Measurements from ENCODE around the gene B4GALT6.
"Not testable (repeated sequence)": the region's sequence is repeated elsewhere in the genome, so short reads cannot be mapped to it uniquely, and the experiment has no call there.

B4GALT6 gene, protein sequence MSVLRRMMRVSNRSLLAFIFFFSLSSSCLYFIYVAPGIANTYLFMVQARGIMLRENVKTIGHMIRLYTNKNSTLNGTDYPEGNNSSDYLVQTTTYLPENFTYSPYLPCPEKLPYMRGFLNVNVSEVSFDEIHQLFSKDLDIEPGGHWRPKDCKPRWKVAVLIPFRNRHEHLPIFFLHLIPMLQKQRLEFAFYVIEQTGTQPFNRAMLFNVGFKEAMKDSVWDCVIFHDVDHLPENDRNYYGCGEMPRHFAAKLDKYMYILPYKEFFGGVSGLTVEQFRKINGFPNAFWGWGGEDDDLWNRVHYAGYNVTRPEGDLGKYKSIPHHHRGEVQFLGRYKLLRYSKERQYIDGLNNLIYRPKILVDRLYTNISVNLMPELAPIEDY

DNA sequence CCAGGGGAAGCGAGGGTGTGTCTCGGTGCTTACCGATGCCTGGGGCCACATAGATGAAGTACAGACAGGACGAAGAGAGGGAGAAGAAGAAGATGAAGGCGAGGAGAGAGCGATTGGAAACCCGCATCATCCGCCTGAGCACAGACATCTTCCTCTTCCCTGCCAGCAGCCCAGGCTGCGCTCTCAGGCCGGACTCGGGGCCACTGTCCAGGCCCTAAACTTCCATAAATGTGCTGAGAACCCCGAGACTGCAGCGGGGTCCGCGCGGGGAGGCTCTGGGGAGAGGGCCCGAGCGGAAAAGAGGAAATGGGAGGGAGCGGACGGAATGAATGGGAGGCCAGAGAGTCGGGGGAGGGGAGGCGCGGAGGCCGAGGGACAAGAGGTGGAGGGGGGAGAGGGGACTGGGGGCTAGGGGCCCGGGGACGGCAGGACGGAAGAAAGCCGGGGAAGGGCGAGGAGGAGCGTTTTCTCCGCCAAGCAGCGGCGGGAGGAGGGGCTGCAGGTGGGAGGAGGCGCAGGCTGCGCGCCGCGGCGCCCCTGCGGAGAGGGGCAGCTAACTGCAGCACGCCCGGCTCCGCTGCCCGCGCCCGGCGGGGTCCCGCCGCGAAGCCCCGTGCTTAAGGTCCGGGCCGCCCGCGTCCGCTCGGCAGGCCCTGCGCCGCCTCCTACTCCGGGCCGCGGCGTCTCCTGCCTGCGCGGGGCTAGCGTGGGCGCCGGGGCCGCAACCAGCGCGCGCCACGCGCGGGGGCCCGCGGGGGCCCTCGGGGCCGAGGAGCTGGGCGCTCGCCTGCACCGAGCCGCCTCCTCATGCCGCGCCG is at the start of gene B4GALT6:
TSS of gene B4GALT6 (minus strand) at position 303 of the 818 bp plus-strand sequence. CDS start at position 148, 155 bp downstream.
- no peak for DNase-seq (ENCODE audit: low read depth)

DNA sequence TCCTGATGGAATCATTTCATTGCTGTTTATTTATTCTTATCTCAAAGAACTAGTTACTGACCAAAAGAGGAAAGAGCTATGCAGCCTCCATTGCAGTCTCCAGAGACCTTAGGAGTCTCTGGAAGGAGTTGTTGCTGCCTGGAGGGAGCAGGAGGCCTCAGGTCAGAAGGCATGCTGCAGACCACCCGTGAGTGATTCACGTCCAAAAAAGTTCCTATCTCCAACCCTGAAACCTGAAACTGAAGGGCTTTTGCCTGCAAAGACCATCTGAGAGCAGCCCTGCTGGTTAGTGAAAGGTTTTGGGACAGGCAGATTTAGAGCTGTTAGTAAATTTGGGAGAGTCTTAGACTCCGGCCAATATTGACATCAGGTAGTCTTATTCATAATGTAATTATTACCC is 47.2 kb upstream of the B4GALT6 start:
- no peak for DNase-seq (ENCODE audit: low read depth)

DNA sequence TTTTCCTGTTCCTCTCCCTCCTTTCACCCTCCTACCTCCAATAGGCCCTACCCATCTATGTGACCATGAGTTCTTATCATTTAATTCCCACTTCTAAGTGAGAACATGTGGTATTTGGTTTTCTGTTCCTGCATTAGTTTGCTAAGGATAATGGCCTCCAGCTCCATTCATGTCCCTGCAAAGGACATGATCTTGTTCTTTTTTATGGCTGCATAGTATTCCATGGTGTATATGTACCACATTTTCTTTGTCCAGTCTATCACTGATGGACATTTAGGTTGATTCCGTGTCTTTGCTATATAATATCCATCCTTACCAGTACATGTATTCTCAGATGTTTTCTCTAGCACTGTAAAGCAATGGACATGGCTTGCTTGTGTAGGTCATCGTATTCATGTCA is 44.8 kb upstream of the B4GALT6 start:
- DNase-seq (ENCODE audit: low read depth), result not testable (repeated sequence)

DNA sequence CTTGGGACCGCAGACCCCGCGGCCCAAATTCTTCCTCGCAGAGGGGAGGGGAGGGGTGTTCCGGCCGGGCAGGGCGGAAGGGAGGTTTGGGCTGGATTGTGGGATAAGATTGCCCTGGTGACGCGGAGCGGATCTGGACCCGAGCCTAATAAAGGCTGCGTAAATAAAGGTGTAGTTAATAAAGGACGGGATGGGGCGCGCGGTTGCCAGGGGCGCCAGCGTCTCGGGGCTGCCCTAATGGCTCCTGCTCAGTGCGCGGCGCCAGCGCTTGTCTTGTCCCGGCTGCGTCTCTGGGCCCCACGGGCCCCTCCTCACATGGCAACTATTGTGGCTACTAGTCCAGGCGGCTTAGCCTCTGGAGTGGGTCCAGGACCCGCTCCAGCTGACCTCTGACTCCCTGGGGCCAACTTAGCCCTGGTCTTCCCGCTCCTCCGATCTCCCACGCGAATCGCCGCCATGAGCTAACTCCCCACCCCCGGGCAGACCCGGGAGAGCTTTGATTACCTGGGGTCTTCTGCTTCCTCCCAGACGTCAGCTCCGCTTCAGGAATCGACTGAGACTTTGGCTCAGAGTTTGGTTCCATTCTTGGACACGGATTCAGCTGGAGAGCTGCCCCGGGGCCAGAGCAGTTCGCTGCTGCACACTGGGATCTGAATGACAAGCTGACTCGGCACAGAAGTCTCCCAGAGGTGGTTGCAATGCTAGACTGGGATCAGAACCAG is 39.8 kb upstream of the B4GALT6 start:
- no peak for DNase-seq (ENCODE audit: low read depth)

DNA sequence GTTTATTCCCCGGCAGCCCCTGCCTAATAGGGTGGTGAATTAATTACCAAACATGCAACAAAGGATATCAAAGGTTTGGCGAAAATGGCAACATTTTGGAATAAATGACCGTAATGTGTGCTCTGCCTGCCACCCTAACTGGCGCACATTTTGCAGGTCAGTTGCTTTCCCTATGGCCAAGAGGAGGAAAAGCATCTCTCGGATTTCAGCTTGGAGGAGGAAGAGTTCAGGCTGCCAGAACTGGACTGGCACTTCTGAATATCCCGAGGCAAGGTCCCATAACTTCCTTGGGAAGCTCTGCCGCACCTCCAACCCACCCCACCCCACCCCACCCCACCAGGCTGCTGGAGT is 39.2 kb upstream of the B4GALT6 start:
- no peak for DNase-seq (ENCODE audit: low read depth)

DNA sequence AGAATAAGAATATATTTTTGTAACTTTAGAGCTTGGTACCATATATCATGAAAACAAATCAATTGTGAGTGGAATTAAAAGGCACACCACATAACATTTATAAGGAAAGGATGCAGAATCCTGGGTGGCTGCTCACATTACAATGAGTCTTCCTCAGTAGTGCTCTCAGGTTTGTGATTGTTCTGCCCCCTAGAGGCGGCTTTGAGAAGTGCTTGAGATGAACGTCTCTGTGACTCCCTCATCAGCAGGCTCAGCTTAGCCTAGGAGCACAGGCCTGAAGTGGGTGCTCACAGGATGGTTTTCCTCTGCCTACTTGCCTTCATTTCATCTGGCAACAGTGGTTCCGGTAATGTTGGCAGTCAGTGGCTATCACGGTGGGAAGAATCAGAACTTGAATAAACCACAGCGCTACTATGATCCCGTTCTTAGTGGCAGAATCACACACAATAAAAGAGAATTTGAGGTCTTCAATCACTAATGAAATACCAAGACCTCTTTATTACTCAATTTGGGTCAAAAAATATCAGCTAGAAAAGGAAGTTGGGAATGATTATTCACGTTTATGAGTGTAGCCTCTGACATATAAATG is 38.1 kb upstream of the B4GALT6 start:
- no peak for DNase-seq (ENCODE audit: low read depth)

DNA sequence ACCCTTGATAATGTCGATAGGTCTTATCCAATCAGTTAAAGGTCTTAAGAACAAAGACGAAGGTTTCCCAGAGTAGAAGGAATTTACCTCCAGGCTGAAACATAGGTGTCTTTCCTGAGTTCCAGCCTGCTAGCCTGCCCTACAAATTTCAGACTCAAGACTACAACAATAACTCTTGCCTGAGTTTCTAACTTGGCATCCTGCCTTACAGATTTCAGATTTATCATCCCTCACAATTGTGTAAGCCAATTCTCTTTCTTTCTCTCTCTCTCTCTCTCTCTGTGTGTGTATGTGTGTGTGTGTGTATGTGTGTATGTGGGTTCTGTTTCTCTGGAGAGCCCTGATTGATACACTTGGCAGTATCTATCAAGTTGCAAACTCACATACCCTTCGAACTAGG is 37.2 kb upstream of the B4GALT6 start:
- no peak for DNase-seq (ENCODE audit: low read depth)

DNA sequence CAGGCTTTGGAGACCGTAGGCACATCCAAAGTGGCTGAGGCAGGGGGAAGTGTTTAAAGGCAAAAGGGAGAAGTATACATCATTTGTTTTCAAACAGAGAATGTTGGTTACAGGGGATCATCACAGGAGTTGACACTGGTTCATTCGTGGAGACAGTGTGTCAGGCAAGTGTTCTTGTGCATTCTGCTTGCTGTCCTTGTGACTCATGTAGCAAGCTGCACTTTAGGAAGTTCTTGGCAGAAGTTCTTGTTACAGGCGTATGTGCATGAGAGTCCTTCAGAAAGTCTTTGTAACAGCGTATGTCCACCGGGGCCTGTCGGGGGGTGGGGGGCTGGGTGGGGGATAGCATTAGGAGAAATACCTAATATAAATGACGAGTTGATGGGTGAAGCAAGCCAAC is 36.5 kb upstream of the B4GALT6 start:
- DNase-seq (ENCODE audit: low read depth), result no peak

DNA sequence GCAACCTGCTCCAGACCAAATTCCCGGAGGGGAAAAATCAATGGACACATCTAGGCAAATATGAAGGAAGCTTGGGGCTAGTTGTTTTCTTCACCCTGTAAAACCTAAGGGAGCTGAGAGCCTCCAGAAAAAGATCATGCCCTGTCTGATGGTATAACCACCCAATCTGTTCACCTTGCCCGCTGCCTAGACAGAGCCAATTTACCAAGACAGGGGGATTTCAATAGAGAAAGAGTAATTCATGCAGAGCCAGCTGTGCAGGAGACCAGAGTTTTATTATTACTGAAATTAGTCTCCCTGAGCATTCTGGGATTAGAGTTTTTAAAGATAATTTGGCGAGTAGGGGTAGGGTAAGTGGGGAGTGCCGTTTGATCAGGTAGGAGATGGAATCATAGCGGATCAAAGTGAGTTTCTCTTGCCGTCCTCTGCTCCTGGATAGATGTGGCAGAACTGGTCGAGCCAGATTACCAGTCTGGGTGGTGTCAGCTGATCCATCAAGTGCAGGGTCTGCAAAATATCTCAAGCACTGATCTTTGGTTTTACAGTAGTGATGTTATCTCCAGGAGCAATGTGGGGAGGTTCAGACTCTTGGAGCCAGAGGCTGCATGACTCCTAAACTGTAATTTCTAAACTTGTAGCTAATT is 35.1 kb upstream of the B4GALT6 start:
- no peak for DNase-seq (ENCODE audit: low read depth)

DNA sequence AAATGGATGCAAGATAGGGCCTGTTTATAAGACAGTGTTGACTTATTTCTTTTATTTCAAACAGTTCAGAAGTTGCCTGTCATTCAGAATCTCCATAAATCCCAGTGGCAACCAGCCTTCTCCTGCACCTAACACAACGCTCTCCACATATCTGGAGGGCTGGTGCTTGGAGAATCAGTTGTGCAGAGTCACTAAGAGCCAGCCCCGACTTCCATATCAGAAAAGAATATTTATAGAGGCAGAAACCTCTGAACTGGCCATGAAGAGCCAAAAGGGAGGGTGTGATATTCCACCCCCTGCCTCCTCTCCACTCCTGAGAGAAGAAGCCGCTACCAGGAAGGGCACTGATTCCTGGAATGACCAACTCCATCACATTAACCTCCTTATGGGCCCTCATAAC is 34.0 kb upstream of the B4GALT6 start:
- no peak for DNase-seq (ENCODE audit: low read depth)

DNA sequence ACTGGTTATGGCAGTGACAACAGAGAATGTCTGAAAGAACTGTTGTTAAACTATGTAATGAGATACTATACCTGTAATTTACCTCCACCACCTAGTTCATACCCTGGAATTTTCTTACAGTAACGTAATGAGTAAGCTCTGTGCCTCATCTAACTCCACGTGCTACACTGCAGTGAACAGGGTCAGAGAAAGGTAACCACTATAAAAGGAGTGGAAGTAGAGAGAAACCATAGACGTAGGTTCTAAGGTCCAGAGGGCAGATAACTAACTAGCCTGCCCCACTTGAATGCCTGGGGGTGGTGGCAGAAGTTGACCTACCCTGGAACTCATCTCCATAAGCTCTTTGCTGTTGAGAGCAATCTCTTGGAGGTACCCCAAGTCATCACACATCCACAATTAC is 32.0 kb upstream of the B4GALT6 start:
- no peak for DNase-seq (ENCODE audit: low read depth)

DNA sequence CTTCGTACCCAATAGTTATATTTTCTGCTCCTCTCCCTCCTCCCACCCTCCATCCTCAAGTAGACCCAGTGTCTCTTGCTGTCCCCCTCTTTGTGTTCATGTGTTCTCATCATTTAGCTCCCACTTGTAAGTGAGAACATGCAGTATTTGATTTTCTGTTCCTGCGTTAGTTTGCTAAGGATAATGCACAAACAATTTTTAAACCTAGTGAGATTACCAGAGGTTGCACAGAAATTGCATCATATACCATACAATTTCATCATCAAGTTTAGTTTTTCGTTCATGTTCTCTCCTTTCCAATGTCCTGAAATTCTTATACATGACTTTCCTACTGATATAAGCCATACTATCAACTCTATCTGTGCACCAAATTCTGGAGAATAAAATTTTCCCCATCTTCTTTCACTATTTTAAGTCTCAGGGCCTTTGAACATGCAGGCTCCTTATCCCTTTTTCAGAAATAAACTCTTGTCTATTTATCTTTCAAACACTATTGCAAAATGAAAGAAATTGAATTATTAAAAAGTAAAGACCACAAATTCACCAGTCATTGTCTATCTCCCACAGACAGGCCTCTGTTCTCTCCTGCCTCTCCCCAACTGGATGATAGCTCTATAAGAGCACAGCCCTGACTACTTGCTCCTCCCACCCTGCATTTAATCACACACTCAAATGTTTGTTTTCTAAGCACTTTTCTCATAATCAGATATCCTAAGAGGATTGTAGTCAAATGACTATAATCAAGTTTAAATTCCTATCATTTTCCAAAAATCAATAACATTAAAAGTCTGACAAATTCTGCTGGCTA is 27.2 kb upstream of the B4GALT6 start:
- DNase-seq (ENCODE audit: low read depth), result no peak

DNA sequence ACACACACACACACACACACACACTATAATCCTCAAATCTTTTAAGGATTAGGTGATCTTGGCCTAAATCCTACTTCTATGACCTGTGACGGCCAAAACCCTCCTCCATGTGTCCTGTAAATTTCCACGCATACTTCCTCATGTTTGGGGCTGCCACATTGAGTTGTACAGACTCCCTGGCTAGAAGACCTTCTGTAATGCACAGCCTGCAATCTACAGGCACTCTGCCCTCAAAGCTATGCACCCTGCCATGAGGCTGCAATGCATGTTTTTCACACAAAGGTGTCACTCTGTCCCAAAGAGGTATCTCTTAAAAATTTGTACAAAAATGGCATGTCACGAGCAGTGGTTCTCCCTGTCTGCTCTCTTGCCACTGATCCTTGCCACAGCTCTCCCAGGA is 26.4 kb upstream of the B4GALT6 start:
- no peak for DNase-seq (ENCODE audit: low read depth)

DNA sequence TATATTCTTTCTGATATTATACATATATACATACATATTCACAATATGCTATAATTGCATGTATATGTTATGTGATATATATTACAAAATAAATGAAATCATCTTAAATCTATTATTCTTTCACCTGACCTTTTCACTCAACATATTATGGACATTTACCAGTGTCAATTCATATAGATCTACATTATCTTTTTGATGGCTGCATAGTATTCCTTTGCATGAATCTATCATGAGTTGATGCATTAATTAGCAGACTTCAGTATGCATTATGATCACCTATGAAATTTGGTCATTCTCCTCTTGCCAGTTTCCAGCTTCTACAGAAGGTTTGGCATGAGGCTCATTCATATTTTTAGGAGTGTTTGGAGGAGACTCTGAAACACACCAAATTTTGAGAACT is 23.4 kb upstream of the B4GALT6 start:
- no peak for DNase-seq (ENCODE audit: low read depth)

DNA sequence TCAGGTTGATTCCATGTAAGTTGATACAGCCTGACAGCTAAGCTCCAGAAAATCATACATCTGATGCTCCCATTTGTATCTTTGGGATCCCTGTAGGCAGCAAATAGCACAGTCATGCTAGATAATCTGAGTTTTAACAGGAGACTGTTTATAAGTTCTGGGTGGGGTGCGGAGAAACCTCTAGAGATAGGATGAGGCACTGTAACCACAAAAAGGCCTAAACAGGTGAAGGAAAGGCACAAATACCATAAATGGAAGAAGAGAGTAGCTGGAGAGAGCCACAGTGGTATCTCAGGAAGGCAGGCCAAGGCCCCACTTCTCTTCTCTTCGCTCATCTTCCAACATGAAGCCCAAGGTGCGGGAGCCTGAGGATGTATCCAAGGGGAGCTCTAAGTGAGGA is 18.1 kb upstream of the B4GALT6 start:
- DNase-seq (ENCODE audit: low read depth), result no peak

DNA sequence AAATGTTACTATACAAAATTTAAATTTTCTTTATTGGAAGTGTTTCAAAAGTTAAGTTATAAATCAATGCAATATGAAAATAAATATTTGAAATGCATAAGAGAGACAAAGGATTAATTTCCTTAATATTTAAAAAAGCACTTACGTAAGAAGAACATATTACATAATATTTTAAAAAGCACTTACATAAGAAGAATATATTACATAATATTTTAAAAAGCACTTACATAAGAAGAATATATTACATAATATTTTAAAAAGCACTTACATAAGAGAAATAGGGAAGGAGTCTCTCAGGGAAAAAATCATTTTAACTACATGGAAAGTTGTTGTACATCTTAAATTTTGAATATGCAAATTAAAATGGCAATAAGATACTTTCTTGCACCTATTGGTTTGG is 17.4 kb upstream of the B4GALT6 start:
- no peak for DNase-seq (ENCODE audit: low read depth)

DNA sequence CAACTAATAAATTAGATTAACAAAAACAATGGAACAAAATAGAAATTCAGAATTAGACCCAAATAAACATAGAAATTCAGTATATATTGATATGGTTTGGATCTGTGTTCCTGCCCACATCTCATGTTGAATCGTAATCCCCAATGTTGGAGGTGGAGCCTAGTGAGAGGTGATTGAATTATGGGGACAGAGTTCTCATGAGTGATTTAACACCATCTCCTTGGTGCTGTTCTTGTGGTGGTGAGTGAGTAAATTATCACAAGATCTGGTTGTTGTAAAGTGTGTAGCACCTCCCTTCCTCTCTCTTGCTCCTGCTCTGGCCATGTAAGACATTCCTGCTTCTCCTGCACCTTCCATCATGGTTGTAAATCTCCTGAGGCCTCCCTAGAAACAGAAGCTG is 16.6 kb upstream of the B4GALT6 start:
- no peak for DNase-seq (ENCODE audit: low read depth)

DNA sequence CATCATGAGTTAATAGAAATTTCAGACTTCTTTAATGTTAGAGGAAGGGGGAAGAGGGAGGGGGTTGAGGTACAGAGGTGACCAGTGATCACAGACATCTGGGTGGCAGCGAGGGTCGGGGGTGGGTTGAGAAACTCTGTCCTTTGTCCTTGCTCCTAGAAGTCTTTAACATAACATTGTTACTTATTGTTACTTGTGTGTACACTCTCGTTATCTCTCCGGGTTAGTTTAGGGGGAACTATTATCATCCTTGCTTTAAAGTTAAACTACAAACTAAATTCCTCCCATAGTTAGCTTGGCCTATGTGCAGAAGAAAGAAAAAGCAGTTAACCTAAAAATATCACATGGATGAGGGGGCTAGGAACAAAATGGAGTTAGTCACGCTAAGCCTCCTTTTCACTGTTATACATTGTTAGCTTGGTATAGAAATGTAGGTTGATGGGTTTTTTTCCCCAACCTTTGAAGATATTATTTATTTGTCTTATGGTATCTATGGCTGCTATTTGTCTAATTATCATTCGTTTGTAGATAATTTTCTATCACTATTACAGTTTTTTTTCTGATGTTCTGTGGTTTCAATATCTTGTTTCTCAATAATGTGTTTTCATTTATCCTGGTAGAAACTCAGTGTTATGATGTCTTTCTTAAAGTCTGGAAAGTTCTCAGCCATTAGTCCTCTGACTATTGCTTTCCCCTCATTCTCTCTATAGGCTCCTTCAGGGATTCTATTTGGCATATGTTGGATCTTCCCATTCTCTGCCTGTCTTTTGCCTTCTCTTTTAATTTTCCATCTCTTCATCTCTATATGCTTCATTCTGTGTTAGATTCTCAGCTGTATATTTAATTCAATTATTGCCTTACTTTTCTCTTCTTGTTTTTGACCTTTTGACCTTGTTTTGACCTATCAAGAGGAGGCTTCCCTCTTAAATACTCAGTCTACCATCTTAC is 13.2 kb upstream of the B4GALT6 start:
- DNase-seq (ENCODE audit: low read depth), result no peak

DNA sequence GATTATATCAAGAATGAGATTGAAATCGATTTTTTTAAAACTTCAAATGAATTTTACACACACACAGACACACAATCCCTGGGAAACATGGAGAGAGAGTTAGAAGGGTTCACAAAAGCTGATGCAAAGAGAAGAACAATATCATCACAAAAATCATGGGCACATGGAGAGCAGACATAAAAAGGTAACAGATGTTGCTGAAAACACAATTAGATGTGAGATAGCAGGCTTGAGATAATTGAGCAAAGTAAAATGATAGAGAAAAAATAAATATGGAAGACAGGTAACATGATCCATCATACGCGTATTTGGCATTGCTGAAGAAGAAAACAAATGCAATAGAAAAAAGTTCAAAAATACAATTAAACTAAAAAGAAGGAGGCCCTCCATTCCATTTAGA is 11.6 kb upstream of the B4GALT6 start:
- no peak for DNase-seq (ENCODE audit: low read depth)

DNA sequence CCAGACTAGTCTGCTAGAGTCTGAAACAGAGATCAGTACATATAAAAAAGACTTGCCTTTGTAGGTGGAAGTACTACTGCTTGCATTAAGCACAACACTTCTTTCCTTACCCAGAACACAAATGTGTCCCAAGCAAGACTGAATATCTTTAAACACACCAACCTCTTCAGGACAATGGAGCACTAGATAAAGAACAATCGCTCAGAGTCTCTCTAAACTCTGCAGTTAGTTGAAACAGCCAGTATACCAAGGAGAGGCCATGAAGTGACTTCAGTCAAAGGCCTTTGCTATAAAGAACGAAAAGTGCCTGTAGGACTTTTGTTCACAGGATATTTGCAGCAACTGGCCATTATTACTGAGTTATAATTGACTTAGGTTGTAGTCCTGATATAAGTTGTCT is 9.9 kb upstream of the B4GALT6 start:
- no peak for DNase-seq (ENCODE audit: low read depth)
